Panc1 (cell line): Measurements from ENCODE around the gene KAZN. TPM values are rescaled to one million over a fixed set of nuclear protein-coding genes. Genes with fewer than 3 reads are reported as not detected.

Experiments
- ATAC-seq: fragments of 200-7000 bp; cut with Tn5 transposase; 2 replicates; pipeline ENCODE4 v1.9.1; 2020; ENCODE audit warnings: mild to moderate bottlenecking, moderate library complexity
- BruUV-seq: library from RNA; stranded (reverse); fragments of 400-500 nt; replicated peaks from 2 replicates; lab custom pipeline; 2021; lab: Mats Ljungman, UMichigan
- CTCF ChIA-PET: fragments of 300-600 bp; sonication (Branson Sonifier 250); formaldehyde crosslinking; loops from one replicate; lab custom pipeline; 2022; ENCODE audit warnings: antibody characterized with exemption; lab: Charles Lee
- POLR2A ChIA-PET: fragments of 300-600 bp; sonication (Branson Sonifier 250); formaldehyde crosslinking; loops from one replicate; lab custom pipeline; 2022; ENCODE audit warnings: antibody characterized with exemption; lab: Charles Lee
- DNase-seq: peaks from one replicate; pipeline ENCODE4 v3.0.0-alpha.2; 2010; ENCODE audit warnings: low read depth, low spot score
- H3K27ac ChIP-seq: 2 replicates; pipeline ENCODE4 v1.5.1; 2011; ENCODE audit warnings: mild to moderate bottlenecking, low read length, inconsistent platforms
- H3K27me3 ChIP-seq: fragments of 200-500 bp; sonication (Bioruptor generic); 2 replicates; pipeline ENCODE4 v1.6.0; 2014; ENCODE audit warnings: low read length, inconsistent platforms; ENCODE audit not compliant: control insufficient read depth, insufficient read depth
- H3K36me3 ChIP-seq: fragments of 200-500 bp; sonication (Bioruptor generic); 2 replicates; pipeline ENCODE4 v1.5.1; 2014; ENCODE audit warnings: inconsistent platforms, mild to moderate bottlenecking, low read length, moderate library complexity; ENCODE audit not compliant: control insufficient read depth, insufficient read depth
- H3K4me1 ChIP-seq: 2 replicates; pipeline ENCODE4 v1.5.1; 2011; ENCODE audit warnings: inconsistent platforms, mild to moderate bottlenecking, low read length, moderate library complexity; ENCODE audit not compliant: control insufficient read depth, insufficient read depth
- H3K4me3 ChIP-seq, 2 experiments: 2 replicates each; pipeline ENCODE4 v1.5.1; 2011 to 2012; ENCODE audit warnings: low read depth in 2 of 2, low read length in 2 of 2, mild to moderate bottlenecking in 2 of 2, inconsistent platforms in 1 of 2, moderate library complexity in 1 of 2
- H3K9me3 ChIP-seq: fragments of 200-500 bp; sonication (Bioruptor generic); 2 replicates; pipeline ENCODE4 v1.5.1; 2014; ENCODE audit warnings: low read depth, mild to moderate bottlenecking, inconsistent platforms, low read length, moderate library complexity; ENCODE audit not compliant: control insufficient read depth, insufficient read depth
- CTCF ChIP-seq: fragments of 450-650 bp; IDR thresholded peaks from 2 replicates; pipeline ENCODE4 v1.5.1; 2017; ENCODE audit warnings: mild to moderate bottlenecking
- POLR2AphosphoS5 ChIP-seq: IDR thresholded peaks from 2 replicates; pipeline ENCODE4 v1.6.1; 2012; ENCODE audit warnings: mild to moderate bottlenecking, low read depth, low read length, moderate library complexity
- REST ChIP-seq, 2 experiments: IDR thresholded peaks; 2 replicates each; pipeline ENCODE4 v1.6.1; 2011 to 2012; ENCODE audit warnings: low read depth in 2 of 2, control low read depth in 1 of 2, low read length in 1 of 2, mild to moderate bottlenecking in 1 of 2, moderate library complexity in 1 of 2; ENCODE audit not compliant: insufficient read depth in 1 of 2
- SIN3A ChIP-seq: IDR thresholded peaks from 2 replicates; pipeline ENCODE4 v1.6.1; 2012; ENCODE audit warnings: low read depth, mild to moderate bottlenecking, low read length, moderate library complexity, borderline replicate concordance; ENCODE audit not compliant: insufficient read depth
- TCF7L2 ChIP-seq: IDR thresholded peaks from 2 replicates; pipeline ENCODE4 v1.6.1; 2011; ENCODE audit warnings: mild to moderate bottlenecking, low read depth, low read length, inconsistent platforms
- in situ Hi-C: cut with HindIII; loops from 2 replicates; pipeline ENCODE4 v1.10.0; 2016; ENCODE audit warnings: low sequenced_read_pairs, low pct_unique_long_range_greater_than_20kb
- intact Hi-C: fragments of 100-400 bp; cut with micrococcal nuclease; formaldehyde crosslinking; loops from one replicate; pipeline ENCODE4 v1.10.0; 2022; ENCODE audit not compliant: unreplicated experiment
- total RNA-seq: library from RNA; stranded (reverse); gene quantifications from one replicate; pipeline ENCODE4 v1.2.1, GENCODE V29; 2021; ENCODE audit not compliant: unreplicated experiment

Gene KAZN
- total RNA-seq, 1 experiment from 2014 or later = 6.6 TPM

- intact Hi-C loops = no loop called here
- Histone ChIP-seq H3K4me1 (no peaks in the 10 kb centered on the region), H3K36me3 (no peaks in the 10 kb centered on the region), H3K4me3 (no peak overlapping the region), H3K27me3 (no peaks in the 10 kb centered on the region), H3K9me3 (no peaks in the 10 kb centered on the region), H3K27ac (no peak overlapping the region)
- ATAC-seq = no peak
- TF ChIP-seq REST (IDR thresholded peaks at IDR 0.05; ENCODE audit: insufficient read depth in 1 of 2, low read depth in 2 of 2, low read length in 1 of 2) = no peak
- no peak for TF ChIP-seq CTCF
- no peak for TF ChIP-seq TCF7L2
- no peak for TF ChIP-seq POLR2AphosphoS5
- no peak for TF ChIP-seq SIN3A
- no TSS peak for BruUV-seq
- ChIA-PET CTCF (no interaction called here), POLR2A (no interaction called here)
- no peak for DNase-seq
- in situ Hi-C loops = no loop called here
Observed at GRCh38 chr1:15075817-15076216, 477.3 kb downstream of the KAZN start.

- no peaks in the 10 kb centered on the region for H3K36me3 ChIP-seq
- no peak for ATAC-seq
- TF ChIP-seq SIN3A (no peak), CTCF (no peak)
- no peak overlapping the region for H3K27ac ChIP-seq
- no TSS peak for BruUV-seq
- no peaks in the 10 kb centered on the region for H3K9me3 ChIP-seq
- ChIA-PET POLR2A (no interaction called here), CTCF (no interaction called here)
- no peak for DNase-seq
- H3K27me3 ChIP-seq = no peaks in the 10 kb centered on the region
- intact Hi-C loops (no loop called here), in situ Hi-C loops (no loop called here)
- H3K4me1 ChIP-seq = no peaks in the 10 kb centered on the region
- no peak overlapping the region for H3K4me3 ChIP-seq
Observed at GRCh38 chr1:15076807-15077206, 478.3 kb downstream of the KAZN start.
